Ascending aorta (tissue), 2 donors: ENCODE data around the gene DPT. TPM values are rescaled to one million over a fixed set of nuclear protein-coding genes. Genes with fewer than 3 reads are reported as not detected.

Experiments used
- DNase-seq, 2 donors: peaks; one replicate each; pipeline ENCODE4 v3.0.0-alpha.2; 2019; ENCODE audit warnings: low spot score in 2 of 2
- H3K27ac ChIP-seq, 2 donors: fragments of 200-600 bp; sonication (generic); one replicate each; pipeline ENCODE4 v1.5.1; 2016 to 2017; ENCODE audit warnings: mild to moderate bottlenecking in 1 of 2
- H3K27me3 ChIP-seq: fragments of 200-600 bp; sonication (generic); one replicate; pipeline ENCODE4 v1.5.1; 2017
- H3K36me3 ChIP-seq, 2 donors: fragments of 200-600 bp; sonication (generic); one replicate each; pipeline ENCODE4 v1.5.1; 2016
- H3K4me1 ChIP-seq, 2 donors: fragments of 200-600 bp; sonication (generic); one replicate each; pipeline ENCODE4 v1.5.1; 2016 to 2017; ENCODE audit warnings: mild to moderate bottlenecking in 1 of 2
- H3K4me3 ChIP-seq, 2 donors: fragments of 200-600 bp; sonication (generic); one replicate each; pipeline ENCODE4 v1.5.1; 2016 to 2017; ENCODE audit warnings: mild to moderate bottlenecking in 1 of 2
- H3K9me3 ChIP-seq, 2 donors: fragments of 200-600 bp; sonication (generic); one replicate each; pipeline ENCODE4 v1.5.1; 2016
- intact Hi-C: fragments of 100-400 bp; cut with DNase I; formaldehyde crosslinking; loops from one replicate; pipeline ENCODE4 v1.15.1; 2023
- total RNA-seq: library from RNA; depleted of rRNA; stranded (reverse); fragments of >200 nt; gene quantifications from one replicate; pipeline ENCODE4 v1.1.0, GENCODE V29; 2016
- TF ChIP-seq, protein P1 (sequence below), 3 experiments: fragments of 200-600 bp in 2 of 3; fragments of 450-650 bp in 1 of 3; sonication (generic) in 2 of 3; IDR thresholded peaks; one replicate each; pipeline ENCODE4 v1.5.1; 2016 to 2019; ENCODE audit warnings: antibody characterized with exemption in 3 of 3, mild to moderate bottlenecking in 1 of 3, moderate library complexity in 1 of 3

DPT gene
- total RNA-seq, 1 donor from 2014 or later = 12.3 TPM

DNA sequence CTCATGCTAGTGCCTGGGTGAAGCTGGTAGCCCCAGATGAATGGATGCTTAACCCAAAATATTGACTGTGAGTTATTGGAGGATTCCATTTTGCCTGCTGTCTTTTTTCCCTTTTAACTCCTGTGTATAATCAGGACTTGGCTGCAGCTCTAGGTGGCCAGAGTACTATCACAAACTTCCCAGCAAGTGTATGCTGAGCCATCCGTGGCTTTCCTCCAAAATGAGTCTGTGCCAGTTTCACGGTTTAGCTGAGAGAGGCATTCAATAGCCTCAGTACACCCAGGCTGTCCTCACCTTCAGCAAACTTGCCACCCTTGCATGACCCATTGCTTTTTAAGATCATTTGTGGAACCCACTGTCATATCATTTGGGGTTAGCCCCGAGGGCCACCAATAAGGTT lies 5.3 kb upstream of the DPT start:
- intact Hi-C loops = no loop called here
- no peaks in the 10 kb centered on the region for H3K9me3 ChIP-seq
- H3K27ac ChIP-seq = no peak overlapping the region
- no peak for DNase-seq
- no peaks in the 10 kb centered on the region for H3K4me1 ChIP-seq
- H3K4me3 ChIP-seq = no peak overlapping the region
- H3K36me3 ChIP-seq = no peaks in the 10 kb centered on the region
- no peaks in the 10 kb centered on the region for H3K27me3 ChIP-seq
- TF ChIP-seq, protein P1, sequence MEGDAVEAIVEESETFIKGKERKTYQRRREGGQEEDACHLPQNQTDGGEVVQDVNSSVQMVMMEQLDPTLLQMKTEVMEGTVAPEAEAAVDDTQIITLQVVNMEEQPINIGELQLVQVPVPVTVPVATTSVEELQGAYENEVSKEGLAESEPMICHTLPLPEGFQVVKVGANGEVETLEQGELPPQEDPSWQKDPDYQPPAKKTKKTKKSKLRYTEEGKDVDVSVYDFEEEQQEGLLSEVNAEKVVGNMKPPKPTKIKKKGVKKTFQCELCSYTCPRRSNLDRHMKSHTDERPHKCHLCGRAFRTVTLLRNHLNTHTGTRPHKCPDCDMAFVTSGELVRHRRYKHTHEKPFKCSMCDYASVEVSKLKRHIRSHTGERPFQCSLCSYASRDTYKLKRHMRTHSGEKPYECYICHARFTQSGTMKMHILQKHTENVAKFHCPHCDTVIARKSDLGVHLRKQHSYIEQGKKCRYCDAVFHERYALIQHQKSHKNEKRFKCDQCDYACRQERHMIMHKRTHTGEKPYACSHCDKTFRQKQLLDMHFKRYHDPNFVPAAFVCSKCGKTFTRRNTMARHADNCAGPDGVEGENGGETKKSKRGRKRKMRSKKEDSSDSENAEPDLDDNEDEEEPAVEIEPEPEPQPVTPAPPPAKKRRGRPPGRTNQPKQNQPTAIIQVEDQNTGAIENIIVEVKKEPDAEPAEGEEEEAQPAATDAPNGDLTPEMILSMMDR (IDR thresholded peaks at IDR 0.05) = no peak

DNA sequence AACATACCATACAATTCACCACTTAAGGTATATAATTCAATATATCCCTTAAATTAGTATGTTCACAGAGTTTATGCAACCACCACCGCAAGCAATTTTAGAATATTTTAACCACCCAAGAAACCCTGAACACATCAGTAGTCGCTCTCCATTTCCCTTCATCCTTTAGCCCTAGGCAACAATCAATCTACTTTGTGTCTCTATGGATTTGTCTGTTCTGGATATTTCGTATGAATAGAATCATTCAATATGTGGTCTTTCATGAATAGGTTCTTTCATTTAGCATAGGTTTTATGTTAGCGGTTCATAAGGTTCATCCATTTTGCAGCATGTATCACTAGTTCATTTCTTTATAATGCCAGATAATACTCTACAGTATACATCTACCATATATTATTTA lies 4.2 kb upstream of the DPT start:
- TF ChIP-seq, protein P1 (IDR thresholded peaks at IDR 0.05) = no peak
- intact Hi-C loops = no loop called here
- Histone ChIP-seq H3K27ac (no peak overlapping the region), H3K27me3 (no peaks in the 10 kb centered on the region), H3K4me3 (no peak overlapping the region), H3K36me3 (no peaks in the 10 kb centered on the region), H3K9me3 (no peaks in the 10 kb centered on the region), H3K4me1 (no peaks in the 10 kb centered on the region)
- no peak for DNase-seq

DNA sequence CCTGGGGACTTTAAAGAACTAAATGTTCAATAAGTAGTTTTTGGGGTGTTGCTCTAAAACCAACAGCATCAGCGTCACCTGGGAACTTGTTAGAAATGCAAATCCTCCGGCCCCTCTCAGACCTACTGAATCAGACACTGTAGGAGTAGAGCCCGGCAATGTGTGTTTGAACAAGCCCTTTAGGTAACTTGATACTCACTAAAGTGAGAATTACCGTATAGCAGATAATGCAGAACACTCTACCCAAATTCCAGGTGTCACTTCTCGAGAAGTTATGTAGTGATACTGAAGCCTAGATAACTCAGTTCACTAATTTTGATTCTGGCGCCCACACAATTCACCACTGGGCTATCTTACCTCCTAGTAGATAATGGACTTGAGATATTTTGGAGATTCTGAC lies 3.7 kb upstream of the DPT start:
- no peak overlapping the region for H3K27ac ChIP-seq
- H3K9me3 ChIP-seq = no peaks in the 10 kb centered on the region
- intact Hi-C loops = no loop called here
- no peaks in the 10 kb centered on the region for H3K4me1 ChIP-seq
- no peaks in the 10 kb centered on the region for H3K36me3 ChIP-seq
- H3K4me3 ChIP-seq = no peak overlapping the region
- DNase-seq = no peak
- H3K27me3 ChIP-seq = no peaks in the 10 kb centered on the region
- TF ChIP-seq, protein P1 (IDR thresholded peaks at IDR 0.05) = no peak

DNA sequence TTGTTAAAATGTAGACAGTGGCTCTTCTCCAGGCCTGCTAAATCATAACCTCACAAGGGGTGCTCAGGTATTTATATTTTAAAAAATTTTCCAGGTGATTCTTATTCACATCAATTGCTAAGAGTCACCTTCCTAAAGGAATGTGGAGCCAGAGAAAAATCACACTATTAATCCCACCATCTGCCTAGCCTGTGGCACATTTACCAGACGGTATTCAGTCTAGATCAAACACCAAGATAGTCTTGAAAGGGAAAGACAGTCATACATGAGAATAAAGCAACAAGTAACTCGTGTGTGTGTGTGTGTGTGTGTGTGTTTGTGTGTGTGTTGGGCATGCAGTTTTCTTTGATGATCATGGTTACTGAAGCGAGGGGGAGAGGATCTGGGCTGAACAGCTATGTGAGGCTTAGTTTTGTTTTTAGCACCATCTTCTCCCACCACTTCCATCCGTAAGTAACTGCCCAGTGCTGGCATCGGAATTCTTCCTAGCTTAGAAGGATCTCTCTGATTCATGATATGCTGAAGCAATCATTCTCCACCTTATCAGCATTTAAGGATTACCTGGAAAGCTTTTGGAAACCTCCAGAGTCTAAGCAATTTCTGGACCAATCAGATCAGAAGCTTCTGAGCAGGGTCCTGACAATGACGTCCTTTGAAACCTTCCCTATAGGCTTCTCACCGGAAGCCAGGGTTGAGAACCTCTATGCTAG lies 2.4 kb upstream of the DPT start:
- Histone ChIP-seq H3K27ac (no peak overlapping the region), H3K27me3 (no peaks in the 10 kb centered on the region), H3K36me3 (no peaks in the 10 kb centered on the region), H3K9me3 (no peaks in the 10 kb centered on the region), H3K4me3 (no peak overlapping the region), H3K4me1 (no peaks in the 10 kb centered on the region)
- intact Hi-C loops = no loop called here
- TF ChIP-seq, protein P1 (IDR thresholded peaks at IDR 0.05) = no peak
- no peak for DNase-seq

DNA sequence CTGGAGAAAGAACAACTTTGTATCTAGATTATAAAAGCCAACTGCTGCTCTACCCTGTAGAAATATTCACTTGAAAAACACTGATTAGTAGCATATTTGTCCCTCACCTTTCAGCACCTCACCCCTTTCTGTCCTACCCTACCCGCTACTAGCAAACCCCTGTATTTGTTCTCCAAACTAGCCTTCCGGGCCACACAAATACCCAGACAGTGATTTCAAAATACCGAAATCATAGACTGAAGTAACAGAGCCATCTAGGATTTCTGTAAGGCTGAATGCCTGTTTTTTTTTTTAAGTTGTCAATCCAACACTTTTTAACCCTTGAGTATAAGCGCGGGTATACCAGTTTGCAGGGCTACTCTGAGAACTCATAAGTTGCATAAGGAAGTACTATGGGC lies 398 bp upstream of the DPT start:
- Histone ChIP-seq H3K27me3 (no peaks in the 10 kb centered on the region), H3K9me3 (no peaks in the 10 kb centered on the region), H3K27ac (no peak overlapping the region), H3K4me3 (no peak overlapping the region), H3K4me1 (no peaks in the 10 kb centered on the region), H3K36me3 (no peaks in the 10 kb centered on the region)
- TF ChIP-seq, protein P1 (IDR thresholded peaks at IDR 0.05) = no peak
- DNase-seq = no peak
- intact Hi-C loops = no loop called here

DNA sequence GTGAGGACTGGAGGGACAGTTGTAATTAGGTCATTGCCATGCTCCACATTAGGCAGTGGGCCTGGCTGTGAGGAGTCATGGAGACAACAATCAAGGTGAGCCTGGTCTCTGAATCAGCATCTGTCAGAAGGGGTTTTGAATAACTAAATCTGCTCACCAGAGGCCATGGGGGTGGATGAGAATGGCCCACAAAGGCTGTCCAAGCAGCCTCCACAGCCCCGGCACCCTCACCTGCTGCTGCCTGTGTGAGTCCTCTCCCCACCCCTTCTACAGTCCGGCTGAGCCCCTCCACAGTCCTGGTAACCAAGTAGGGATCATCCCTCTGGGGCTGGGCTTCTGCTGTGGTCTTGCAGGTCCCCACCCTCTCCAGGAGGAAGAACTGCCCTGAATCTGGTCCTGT lies 2.3 kb downstream of the DPT start:
- intact Hi-C loops = no loop called here
- H3K36me3 ChIP-seq = no peaks in the 10 kb centered on the region
- no peaks in the 10 kb centered on the region for H3K9me3 ChIP-seq
- H3K27ac ChIP-seq = no peak overlapping the region
- H3K4me3 ChIP-seq = no peak overlapping the region
- no peaks in the 10 kb centered on the region for H3K4me1 ChIP-seq
- no peak for DNase-seq
- no peaks in the 10 kb centered on the region for H3K27me3 ChIP-seq
- TF ChIP-seq, protein P1 (IDR thresholded peaks at IDR 0.05) = no peak
